Activated naive CD4-positive, alpha-beta T cell (primary cell): ENCODE results near the gene SYTL1.

Source experiments
- DNase-seq, 4 experiments: peaks; one replicate each; lab custom pipeline; 2025; lab: John Stamatoyannopoulos, UW

Gene SYTL1

GRCh38 chr1:27348861-27349783, 7.3 kb downstream of the SYTL1 start:
- DNase-seq, result peak in 1 of 4 experiments; percentile 38

- no peak for DNase-seq
These were observed 8.2 kb downstream of the SYTL1 start for GRCh38 chr1:27349784-27350662.

GRCh38 chr1:27350663-27351540, 9.1 kb downstream of the SYTL1 start:
- DNase-seq, result no peak

- no peak for DNase-seq
These were observed 9.8 kb downstream of the SYTL1 start for GRCh38 chr1:27351541-27352107.

- DNase-seq, result no peak
These were observed 11.3 kb downstream of the SYTL1 start for GRCh38 chr1:27353166-27353565.

GRCh38 chr1:27353629-27354028, 11.8 kb downstream of the SYTL1 start:
- DNase-seq, result no peak

GRCh38 chr1:27355683-27356082, 13.9 kb downstream of the SYTL1 start:
- DNase-seq, result no peak

GRCh38 chr1:27356277-27356618, 14.4 kb downstream of the SYTL1 start:
- DNase-seq, result no peak

- DNase-seq, result no peak
These were observed 14.9 kb downstream of the SYTL1 start for GRCh38 chr1:27356619-27357280.

- peak; percentile 55 to 77 (median 70) for DNase-seq
These were observed 15.6 kb downstream of the SYTL1 start for GRCh38 chr1:27357281-27358037.

- no peak for DNase-seq
These were observed 16.5 kb downstream of the SYTL1 start for GRCh38 chr1:27358038-27358927.

- DNase-seq, result no peak
These were observed 17.1 kb downstream of the SYTL1 start for GRCh38 chr1:27358928-27359313.

- no peak for DNase-seq
These were observed 18.0 kb downstream of the SYTL1 start for GRCh38 chr1:27359822-27360158.

- DNase-seq, result peak in 1 of 4 experiments; percentile 44
These were observed 18.6 kb downstream of the SYTL1 start for GRCh38 chr1:27360159-27361043.

GRCh38 chr1:27361044-27361402, 19.2 kb downstream of the SYTL1 start:
- no peak for DNase-seq

GRCh38 chr1:27361553-27361952, 19.7 kb downstream of the SYTL1 start:
- no peak for DNase-seq

GRCh38 chr1:27363766-27364695, 22.2 kb downstream of the SYTL1 start:
- DNase-seq, result no peak
